Adrenal gland (tissue), 12 donors: Measurements from ENCODE around the gene TSPAN18. TPM values are rescaled to one million over a fixed set of nuclear protein-coding genes. Genes with fewer than 3 reads are reported as not detected.

Source experiments
- DNase-seq, 7 donors: peaks; one replicate each; pipeline ENCODE4 v3.0.0-alpha.2; 2019 to 2020
- H3K27ac ChIP-seq, 5 donors: fragments of 200-600 bp; sonication (generic) in 4 of 5; 1 replicate in 3 of 5; 2 replicates in 2 of 5; pipeline versions ENCODE4 v1.5.1 to v1.8.0; 2016 to 2020; ENCODE audit warnings: mild to moderate bottlenecking in 1 of 5
- H3K27me3 ChIP-seq: fragments of 200-600 bp; 2 replicates; pipeline ENCODE4 v1.8.0; 2021
- H3K36me3 ChIP-seq, 2 donors: fragments of 200-600 bp; replicated peaks in 1 of 2; 1 replicate in 1 of 2; 2 replicates in 1 of 2; pipeline versions ENCODE4 v1.5.1 to v1.8.0; 2018 to 2022
- H3K4me1 ChIP-seq, 2 donors: fragments of 200-600 bp; replicated peaks in 1 of 2; 1 replicate in 1 of 2; 2 replicates in 1 of 2; pipeline versions ENCODE4 v1.5.1 to v1.8.0; 2018 to 2021
- H3K4me3 ChIP-seq, 4 donors: fragments of 200-600 bp; sonication (generic) in 3 of 4; one replicate each; pipeline ENCODE4 v1.5.1; 2016 to 2018
- H3K9me3 ChIP-seq, 3 donors: fragments of 200-600 bp; sonication (generic) in 1 of 3; replicated peaks in 1 of 3; 1 replicate in 2 of 3; 2 replicates in 1 of 3; pipeline versions ENCODE4 v1.5.1 to v1.8.0; 2016 to 2021
- POLR2A ChIP-seq, 2 donors: fragments of 450-650 bp; IDR thresholded peaks; one replicate each; pipeline ENCODE4 v1.6.1; 2017; ENCODE audit warnings: antibody characterized with exemption in 2 of 2, mild to moderate bottlenecking in 2 of 2, moderate library complexity in 1 of 2
- WGBS, 4 donors: extraction: QIAGEN DNeasy Blood & Tissue Kit in 2 of 4; methylation state at CpG; one replicate each; pipeline versions ENCODE4 v1.1.5 to v1.1.7; 2013 to 2017; 5-methylcytosine and 5-hydroxymethylcytosine counted together
- intact Hi-C, 2 donors: fragments of 100-400 bp; cut with DNase I; formaldehyde crosslinking; loops; one replicate each; pipeline versions ENCODE4 v1.14.1 to v1.15.0; 2022 to 2023
- polyA plus RNA-seq, 3 donors: library from polyadenylated mRNA; stranded (reverse); fragments of 200-250 nt in 2 of 3; fragments of 350-450 nt in 1 of 3; fragmentation: Illumina TruSeq in 1 of 3; extraction: RNeasy Lipid Tissue Mini Kit (QIAGEN cat#74804) in 1 of 3; gene quantifications; one replicate each; pipeline ENCODE4 v1.2.3, GENCODE V29; 2013 to 2014
- total RNA-seq, 9 donors: library from RNA; depleted of rRNA in 4 of 9; stranded (reverse); fragments of >200 nt in 4 of 9; fragments of 120-200 nt in 1 of 9; fragmentation: NEBNext Ultra II Directional in 1 of 9; extraction: Animal tissue kit (Norgen Biotek cat#: 25700) in 1 of 9; gene quantifications; one replicate each; pipeline versions ENCODE4 v1.1.0 to v1.2.4, GENCODE V29; 2013 to 2023
- TF ChIP-seq, protein P1 (sequence below), 6 experiments: fragments of 450-650 bp in 4 of 6; fragments of 200-600 bp in 2 of 6; sonication (generic) in 1 of 6; IDR thresholded peaks; 1 replicate in 5 of 6; 2 replicates in 1 of 6; pipeline versions ENCODE4 v1.5.1 to v1.8.0; 2016 to 2021; ENCODE audit warnings: antibody characterized with exemption in 6 of 6, mild to moderate bottlenecking in 2 of 6, moderate library complexity in 1 of 6
- donor health status: healthy with polysubstance abuse.
- donor health status: Bipolar disorder and iron deficiency.
- donor health status: DM: yes; HTN: yes; CAD: no.
- donor health status: DM: no; HTN: no; CAD: no.
- donor health status: DM: no; HTN: no; CAD: no.
- donor health status: DM: yes; HTN: yes; CAD: no.

TSPAN18 gene
- total and polyA plus RNA-seq, 12 donors, result 24.5 to 168 (median 58.4) TPM

DNA sequence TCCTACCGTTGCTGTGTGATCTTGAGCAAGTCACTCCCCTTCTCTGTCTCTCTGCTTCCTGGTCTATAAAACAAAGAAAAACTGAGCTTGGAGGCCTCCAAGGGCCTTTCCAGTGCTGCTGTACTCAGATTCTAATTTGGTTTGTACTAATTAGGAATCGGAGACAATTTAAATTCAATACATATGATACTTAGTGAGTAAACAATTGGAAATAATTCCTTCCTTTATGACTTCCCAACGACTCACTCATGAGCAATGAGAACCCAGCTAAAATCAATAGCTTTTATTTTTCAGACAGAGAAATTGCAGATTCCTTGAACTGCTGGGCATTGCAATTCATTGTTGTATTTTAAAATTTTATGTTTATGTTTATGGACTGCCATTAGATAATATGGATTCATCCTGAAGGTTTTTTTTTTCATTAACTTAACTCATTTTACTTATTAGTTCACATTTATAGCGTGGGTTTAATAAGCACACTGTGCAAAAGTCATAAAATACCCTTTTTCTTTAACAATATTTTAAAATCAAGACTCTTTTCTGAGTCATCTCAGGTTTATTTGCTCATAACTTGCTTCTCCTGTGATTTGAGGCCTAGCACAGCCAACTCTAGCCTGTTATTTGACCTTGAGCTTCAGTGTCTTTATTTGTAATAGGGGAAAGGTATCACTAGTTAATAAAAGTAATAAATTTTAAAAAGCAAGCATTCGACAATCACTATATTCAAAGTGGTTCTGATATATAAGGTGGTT is 128.2 kb downstream of the TSPAN18 start:
- peak in 1 of 7 donors; percentile 21 for DNase-seq

DNA sequence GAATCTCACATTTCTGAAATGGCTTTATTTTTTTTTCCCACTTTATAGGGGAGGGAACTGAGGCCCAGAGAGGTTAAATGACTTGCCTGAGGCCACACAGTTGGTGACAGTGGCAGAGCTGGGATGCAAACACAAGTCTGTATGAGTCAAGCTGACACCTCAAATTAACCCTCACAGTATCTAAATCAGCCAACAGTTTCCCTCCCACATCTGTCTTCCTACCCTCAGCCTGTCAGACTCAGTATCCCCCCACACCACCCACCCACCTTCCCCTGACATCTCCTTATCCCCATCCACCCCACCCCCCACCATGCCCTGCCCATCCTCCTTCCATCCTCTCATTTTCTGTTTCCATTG is 128.7 kb downstream of the TSPAN18 start:
- DNase-seq, result no peak
- no peaks in the 10 kb centered on the region for H3K27me3 ChIP-seq
- no peak overlapping the region for H3K4me3 ChIP-seq
- H3K27ac ChIP-seq, result peak overlapping the region in 2 of 5 donors; percentile 27 to 42
- intact Hi-C loops, result no loop called here
- no peaks in the 10 kb centered on the region for H3K9me3 ChIP-seq
- H3K4me1 ChIP-seq, result peaks cover 0 to 13% of the 10 kb centered on the region in 2 donors
- TF ChIP-seq POLR2A (IDR thresholded peaks at IDR 0.05), result no peak
- TF ChIP-seq, protein P1, sequence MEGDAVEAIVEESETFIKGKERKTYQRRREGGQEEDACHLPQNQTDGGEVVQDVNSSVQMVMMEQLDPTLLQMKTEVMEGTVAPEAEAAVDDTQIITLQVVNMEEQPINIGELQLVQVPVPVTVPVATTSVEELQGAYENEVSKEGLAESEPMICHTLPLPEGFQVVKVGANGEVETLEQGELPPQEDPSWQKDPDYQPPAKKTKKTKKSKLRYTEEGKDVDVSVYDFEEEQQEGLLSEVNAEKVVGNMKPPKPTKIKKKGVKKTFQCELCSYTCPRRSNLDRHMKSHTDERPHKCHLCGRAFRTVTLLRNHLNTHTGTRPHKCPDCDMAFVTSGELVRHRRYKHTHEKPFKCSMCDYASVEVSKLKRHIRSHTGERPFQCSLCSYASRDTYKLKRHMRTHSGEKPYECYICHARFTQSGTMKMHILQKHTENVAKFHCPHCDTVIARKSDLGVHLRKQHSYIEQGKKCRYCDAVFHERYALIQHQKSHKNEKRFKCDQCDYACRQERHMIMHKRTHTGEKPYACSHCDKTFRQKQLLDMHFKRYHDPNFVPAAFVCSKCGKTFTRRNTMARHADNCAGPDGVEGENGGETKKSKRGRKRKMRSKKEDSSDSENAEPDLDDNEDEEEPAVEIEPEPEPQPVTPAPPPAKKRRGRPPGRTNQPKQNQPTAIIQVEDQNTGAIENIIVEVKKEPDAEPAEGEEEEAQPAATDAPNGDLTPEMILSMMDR (IDR thresholded peaks at IDR 0.05), result no peak
- no peaks in the 10 kb centered on the region for H3K36me3 ChIP-seq

More for the DNA sequence above, 128.2 kb downstream of the TSPAN18 start:
- H3K27ac ChIP-seq, result peak overlapping the region in 3 of 5 donors; percentile 27 to 42 (median 34)
- no peaks in the 10 kb centered on the region for H3K9me3 ChIP-seq
- no peaks in the 10 kb centered on the region for H3K36me3 ChIP-seq
- H3K4me1 ChIP-seq, result peaks cover 2 to 18% of the 10 kb centered on the region in 2 donors
- no peak overlapping the region for H3K4me3 ChIP-seq
- no peak for TF ChIP-seq POLR2A (IDR thresholded peaks at IDR 0.05)
- TF ChIP-seq, protein P1 (IDR thresholded peaks at IDR 0.05), result no peak
- WGBS, 4 donors, result 61 to 68% (median 67%) methylated on average over 5 of the region's 5 CpGs
- no peaks in the 10 kb centered on the region for H3K27me3 ChIP-seq
- intact Hi-C loops, result no loop called here

GRCh38 chr11:44857490-44858090 is 130.8 kb downstream of the TSPAN18 start:
- Histone ChIP-seq H3K4me1 (peaks cover 4 to 16% of the 10 kb centered on the region in 2 donors), H3K4me3 (no peak overlapping the region), H3K27me3 (no peaks in the 10 kb centered on the region), H3K9me3 (no peaks in the 10 kb centered on the region), H3K36me3 (no peaks in the 10 kb centered on the region), H3K27ac (no peak overlapping the region)
- 85 to 90% (median 87%) methylated on average over 10 to 11 of the region's 11 CpGs for WGBS, 4 donors
- intact Hi-C loops, result no loop called here
- TF ChIP-seq POLR2A (IDR thresholded peaks at IDR 0.05), result no peak
- TF ChIP-seq, protein P1 (IDR thresholded peaks at IDR 0.05), result no peak
- no peak for DNase-seq

DNA sequence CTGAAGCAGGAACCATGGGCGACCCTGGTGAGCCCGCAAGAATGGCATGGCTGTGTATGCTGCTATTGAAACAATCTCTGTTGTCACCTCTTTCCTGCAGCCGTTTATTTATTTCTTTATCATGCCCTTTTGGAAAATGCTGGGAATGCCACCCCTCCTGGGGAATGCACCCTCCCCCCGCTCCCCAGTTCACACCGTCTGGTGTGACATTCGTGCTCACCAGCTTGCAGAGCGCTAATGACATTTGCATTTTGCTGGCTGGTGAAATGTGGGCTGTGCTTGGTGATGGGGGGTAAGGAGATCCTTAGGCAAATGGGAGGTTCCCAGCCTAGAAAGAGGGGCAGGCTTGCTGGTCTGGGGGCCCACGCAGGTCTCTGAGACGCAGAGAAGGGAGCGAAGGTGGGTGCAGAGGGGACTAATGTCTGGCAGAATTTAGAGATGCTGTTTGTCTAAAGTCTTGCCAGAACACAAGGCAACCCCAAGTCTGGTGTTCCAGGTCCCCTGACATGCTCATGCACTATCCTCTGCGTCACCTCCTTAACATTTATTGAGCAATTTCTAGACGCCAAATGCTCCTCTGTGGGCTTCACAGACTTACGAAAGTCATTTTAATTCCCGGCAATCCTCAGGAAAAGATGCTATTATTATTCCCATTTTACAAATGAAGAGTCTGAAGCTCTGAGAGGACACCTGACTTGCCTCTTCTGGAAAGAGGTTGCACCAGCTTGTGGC is 132.2 kb downstream of the TSPAN18 start:
- 89 to 93% (median 90%) methylated on average over 14 of the region's 14 CpGs for WGBS, 4 donors
- Histone ChIP-seq H3K27me3 (no peaks in the 10 kb centered on the region), H3K36me3 (no peaks in the 10 kb centered on the region), H3K4me3 (no peak overlapping the region), H3K4me1 (peaks cover 4 to 26% of the 10 kb centered on the region in 2 donors), H3K9me3 (no peaks in the 10 kb centered on the region), H3K27ac (no peak overlapping the region)
- intact Hi-C loops, result no loop called here
- TF ChIP-seq POLR2A (IDR thresholded peaks at IDR 0.05), result no peak
- TF ChIP-seq, protein P1 (IDR thresholded peaks at IDR 0.05), result no peak
- DNase-seq, result no peak
